Nucleus accumbens (tissue), 56 donors: Measurements from ENCODE around the gene AFM.

Experiments used
- DNase-seq, 56 donors: peaks; one replicate each; lab custom pipeline; 2025; lab: John Stamatoyannopoulos, UW

The AFM gene, protein sequence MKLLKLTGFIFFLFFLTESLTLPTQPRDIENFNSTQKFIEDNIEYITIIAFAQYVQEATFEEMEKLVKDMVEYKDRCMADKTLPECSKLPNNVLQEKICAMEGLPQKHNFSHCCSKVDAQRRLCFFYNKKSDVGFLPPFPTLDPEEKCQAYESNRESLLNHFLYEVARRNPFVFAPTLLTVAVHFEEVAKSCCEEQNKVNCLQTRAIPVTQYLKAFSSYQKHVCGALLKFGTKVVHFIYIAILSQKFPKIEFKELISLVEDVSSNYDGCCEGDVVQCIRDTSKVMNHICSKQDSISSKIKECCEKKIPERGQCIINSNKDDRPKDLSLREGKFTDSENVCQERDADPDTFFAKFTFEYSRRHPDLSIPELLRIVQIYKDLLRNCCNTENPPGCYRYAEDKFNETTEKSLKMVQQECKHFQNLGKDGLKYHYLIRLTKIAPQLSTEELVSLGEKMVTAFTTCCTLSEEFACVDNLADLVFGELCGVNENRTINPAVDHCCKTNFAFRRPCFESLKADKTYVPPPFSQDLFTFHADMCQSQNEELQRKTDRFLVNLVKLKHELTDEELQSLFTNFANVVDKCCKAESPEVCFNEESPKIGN

DNA sequence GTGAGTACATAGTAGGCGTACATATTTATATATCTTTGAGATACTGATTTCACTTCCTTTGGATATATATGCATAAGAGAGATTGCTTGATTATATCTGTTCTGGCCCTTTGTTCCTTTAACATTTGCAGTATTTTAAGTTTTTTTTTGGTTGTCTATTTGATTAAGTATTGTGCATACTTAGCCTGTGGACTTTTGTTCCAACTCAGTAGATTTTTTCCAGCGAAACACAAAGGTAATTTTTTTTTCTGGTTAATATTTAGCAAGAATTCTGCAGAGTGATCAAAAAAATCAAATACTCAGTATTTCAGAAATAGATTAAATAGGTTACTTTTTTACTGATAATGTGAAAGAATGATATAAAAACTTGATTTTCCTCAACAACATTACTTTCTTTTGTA, at the start of gene AFM:
Gene AFM, plus strand, starts transcription at position 388 of the 400 bp plus-strand sequence. CDS start 31 bp downstream, outside the sequence.
- DNase-seq, result no peak

DNA sequence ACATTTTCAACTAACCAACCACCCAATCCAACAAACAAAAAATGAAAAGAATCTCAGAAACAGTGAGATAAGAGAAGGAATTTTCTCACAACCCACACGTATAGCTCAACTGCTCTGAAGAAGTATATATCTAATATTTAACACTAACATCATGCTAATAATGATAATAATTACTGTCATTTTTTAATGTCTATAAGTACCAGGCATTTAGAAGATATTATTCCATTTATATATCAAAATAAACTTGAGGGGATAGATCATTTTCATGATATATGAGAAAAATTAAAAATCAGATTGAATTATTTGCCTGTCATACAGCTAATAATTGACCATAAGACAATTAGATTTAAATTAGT, 49.8 kb upstream of the AFM start:
- no peak for DNase-seq

DNA sequence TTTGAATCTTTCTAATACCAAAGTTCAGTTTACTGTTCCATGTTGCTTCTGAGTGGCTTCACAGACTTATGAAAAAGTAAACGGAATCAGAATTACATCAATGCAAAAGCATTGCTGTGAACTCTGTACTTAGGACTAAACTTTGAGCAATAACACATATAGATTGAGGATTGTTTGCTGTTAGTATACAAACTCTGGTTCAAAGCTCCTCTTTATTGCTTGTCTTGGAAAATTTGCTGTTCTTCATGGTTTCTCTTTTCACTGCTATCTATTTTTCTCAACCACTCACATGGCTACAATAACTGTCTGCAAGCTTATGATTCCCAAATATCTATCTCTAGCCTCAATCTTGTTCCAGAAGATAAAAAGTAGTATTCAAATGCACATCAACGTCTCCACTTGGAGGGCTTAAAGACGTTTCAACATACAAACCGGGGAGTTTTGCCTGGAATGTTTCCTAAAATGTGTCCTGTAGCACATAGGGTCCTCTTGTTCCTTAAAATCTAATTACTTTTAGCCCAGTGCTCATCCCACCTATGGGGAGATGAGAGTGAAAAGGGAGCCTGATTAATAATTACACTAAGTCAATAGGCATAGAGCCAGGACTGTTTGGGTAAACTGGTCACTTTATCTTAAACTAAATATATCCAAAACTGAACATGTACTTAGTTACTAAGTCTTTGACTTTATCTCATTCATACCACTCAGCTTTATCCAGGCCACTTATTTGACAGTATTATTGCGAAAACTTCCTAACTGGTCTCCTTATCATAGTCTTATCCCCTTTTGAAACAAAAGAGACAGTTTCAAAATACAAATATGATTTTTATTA, 49.2 kb upstream of the AFM start:
- DNase-seq, result no peak

DNA sequence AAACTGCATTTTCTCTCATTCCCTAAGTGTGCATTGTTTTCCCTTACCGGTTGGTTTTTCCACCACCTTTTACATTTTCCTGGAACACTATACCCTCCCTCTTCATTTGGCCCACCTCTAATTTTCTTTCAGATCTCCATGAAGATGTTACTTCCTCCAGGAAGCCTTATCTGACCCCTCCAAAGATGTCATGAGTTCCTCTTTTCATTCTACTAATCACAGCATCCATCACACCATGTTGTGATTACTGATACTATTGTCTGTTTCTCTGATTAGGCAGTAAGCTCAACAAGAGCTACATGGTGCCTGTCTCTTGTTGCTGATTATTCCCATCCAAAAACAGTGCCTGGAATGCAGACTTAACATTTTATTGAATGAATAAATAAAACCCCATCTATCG, 48.4 kb upstream of the AFM start:
- DNase-seq, result no peak

DNA sequence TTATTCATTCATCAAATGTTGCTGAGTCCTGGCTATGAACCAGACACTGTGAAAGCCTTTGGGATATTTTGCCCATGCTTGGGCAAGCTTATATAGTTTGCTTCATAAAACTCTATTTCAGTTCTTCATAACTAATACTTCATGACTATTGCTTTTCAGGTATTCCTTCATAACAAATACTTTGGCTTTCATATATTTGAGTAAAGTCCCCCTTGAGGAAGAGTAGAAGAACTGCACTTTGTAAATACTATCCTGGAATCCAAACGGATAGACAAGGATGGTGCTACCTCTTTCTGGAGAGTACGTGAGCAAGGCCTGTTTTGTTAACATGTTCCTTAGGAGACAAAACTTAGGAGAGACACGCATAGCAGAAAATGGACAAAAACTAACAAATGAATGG, 47.2 kb upstream of the AFM start:
- no peak for DNase-seq

DNA sequence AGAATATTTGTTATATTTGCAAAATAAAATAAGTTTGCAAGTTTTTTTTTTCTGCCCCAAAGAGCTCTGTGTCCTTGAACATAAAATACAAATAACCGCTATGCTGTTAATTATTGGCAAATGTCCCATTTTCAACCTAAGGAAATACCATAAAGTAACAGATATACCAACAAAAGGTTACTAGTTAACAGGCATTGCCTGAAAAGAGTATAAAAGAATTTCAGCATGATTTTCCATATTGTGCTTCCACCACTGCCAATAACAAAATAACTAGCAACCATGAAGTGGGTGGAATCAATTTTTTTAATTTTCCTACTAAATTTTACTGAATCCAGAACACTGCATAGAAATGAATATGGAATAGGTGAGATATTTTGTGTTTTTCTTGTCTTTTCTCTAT, 45.6 kb upstream of the AFM start, which contains the start of gene AFP:
Gene AFP, plus strand, starts transcription at position 238 of the 400 bp plus-strand sequence. Its CDS starts 42 bp downstream, at position 280.
- no peak for DNase-seq

DNA sequence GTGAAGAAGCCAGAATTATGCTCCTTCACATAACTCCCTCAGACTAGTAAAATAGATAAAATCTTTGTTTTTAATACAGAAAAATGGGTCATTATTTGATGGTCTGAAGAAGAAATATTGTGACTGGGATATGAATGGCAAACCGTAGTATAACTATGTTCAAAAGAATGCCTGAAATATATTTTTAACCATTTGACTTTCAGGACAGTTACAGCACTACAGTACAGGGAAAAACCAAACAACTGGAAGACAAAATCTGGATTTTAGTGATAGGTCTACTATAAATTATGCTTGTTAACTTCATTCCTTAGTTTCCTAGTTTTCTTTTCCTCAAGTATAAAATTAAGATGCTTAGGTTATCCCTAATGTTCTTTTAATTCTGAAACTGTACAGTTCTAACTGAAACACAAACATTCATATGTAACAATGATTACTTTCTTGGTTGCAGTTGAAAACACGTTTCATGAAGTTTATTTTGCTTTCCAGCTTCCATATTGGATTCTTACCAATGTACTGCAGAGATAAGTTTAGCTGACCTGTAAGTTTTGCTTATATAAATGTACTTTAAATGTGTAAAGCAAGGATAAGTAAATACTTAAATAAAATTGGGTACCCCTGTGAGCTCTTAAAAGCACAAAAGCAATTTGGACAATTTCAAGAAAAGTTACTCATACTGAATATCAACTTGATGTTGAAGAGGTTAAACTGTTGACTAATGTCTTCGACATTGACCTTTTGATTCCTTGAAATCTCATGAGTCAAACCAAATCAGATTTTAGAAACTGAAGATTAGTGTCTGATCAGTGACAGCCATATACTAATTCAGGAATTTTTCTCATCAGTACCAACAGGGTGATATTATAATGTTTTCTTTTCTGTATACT, 44.6 kb upstream of the AFM start:
- no peak for DNase-seq

DNA sequence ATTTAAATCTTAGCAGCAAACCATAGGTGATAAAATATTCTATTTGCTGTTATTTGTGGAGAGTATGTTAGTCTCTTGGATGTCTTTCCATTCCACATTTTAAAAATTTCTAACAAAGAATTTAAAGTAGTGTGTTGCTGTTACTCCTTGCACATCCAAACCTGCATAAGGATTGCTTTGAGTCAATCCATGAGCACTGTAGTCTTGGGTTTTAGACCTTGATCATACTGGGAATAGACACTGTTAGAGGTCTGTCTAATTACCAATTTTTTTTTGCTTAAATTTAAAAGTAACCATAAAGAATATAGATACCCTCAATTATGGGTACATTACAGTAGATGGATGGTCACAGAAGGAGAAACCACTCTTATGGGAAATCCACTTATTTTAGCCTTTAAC, 44.0 kb upstream of the AFM start:
- DNase-seq, result no peak

DNA sequence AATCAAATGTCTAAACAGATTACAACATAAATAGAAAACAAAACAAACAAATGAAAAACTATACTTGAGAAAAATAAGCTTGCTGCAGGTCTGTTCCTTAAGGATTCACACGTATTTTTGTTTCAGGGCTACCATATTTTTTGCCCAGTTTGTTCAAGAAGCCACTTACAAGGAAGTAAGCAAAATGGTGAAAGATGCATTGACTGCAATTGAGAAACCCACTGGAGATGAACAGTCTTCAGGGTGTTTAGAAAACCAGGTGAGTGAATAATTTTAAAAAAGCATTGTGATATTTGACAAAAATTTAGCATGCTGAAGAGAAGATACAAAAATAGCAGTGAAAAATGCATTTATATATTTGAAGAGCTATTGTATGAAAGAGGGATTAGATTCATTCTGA, 43.5 kb upstream of the AFM start:
- DNase-seq, result no peak

DNA sequence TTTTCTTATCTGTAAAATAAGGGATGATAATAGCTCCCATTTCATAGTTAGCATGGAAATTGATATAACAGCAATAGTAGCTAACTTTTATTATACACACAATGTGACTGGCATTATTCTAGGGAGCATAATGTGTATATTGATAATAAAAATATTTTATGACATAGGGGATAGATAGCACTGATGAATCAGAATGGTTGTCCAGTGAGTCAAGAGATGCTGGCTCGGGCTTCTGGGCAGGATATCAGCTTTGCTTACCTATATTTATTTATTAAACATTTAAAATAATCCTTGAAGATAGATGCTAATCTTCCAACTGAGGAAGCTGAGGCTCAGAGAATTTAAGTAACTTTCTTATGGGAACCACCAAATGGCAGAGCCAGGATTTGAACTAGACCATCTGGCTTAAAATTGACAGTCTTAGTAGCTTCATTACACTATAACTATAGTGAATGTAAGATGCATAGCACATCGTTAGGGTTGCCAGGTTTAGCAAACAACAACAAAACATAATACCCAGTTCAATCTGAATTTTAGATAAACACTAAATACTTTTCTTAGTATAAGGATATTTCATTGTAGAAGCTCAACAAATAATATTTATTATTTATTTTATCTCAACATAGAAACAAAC, 42.8 kb upstream of the AFM start:
- no peak for DNase-seq

DNA sequence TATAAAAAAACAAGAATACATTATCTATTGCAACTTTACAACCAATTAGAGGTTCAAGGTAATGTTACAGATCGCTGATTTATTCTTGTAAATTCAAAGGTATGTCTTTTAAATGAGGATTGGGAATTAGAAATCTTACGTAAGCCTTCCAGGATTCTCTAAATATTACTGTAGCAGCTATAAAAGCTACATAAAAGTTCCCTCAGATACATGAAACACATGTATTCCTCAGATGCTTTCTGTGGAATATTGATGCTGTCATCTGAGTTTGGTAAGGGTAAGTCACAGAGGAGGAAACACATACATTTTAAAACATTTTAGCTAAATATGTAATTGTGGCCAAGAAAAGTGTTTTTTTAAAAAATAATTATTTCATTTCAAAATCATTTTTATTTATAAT, 42.1 kb upstream of the AFM start:
- no peak for DNase-seq

DNA sequence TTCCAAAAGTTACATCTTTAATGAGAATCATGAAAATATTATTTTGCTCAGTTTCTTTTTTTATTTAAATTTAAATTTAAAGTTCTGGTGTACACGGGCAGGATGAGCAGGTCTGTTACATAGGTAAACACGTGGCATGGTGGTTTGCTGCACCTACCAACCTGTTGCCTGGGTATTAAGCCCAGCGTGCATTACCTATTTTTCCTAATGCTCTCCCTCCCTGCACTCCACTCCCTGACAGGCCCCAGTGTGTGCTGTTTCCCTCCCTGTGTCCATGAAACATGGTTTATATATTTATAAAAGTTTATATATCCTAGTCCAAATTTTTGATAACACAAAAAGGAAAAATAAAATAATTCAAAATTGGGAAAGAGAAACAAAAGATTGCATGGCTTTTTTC, 41.6 kb upstream of the AFM start:
- no peak for DNase-seq

DNA sequence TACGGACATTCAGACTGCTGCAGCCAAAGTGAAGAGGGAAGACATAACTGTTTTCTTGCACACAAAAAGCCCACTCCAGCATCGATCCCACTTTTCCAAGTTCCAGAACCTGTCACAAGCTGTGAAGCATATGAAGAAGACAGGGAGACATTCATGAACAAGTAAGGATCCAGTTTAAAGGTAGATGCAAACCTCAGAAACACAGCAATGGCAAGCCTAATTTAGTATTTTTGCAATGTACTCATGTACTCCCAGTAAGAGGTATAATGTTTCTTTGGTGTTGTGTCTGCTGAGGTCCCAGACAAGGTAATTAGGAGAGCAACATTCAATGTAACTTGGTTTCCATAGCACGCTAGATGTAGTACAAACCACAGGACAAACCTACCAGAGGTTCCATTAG, 40.9 kb upstream of the AFM start:
- DNase-seq, result no peak

DNA sequence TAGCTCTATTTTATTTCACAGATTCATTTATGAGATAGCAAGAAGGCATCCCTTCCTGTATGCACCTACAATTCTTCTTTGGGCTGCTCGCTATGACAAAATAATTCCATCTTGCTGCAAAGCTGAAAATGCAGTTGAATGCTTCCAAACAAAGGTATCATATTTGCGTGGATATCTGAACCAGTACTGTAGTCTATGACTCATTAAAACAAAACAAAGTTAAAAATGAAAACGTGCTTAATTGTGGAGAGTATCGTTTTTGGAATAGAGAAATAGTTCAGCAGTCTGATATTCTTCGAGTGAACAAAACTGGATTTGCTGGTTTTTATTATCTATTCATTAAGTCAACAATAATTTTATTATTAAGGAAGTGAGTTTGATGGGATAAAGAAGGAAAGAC, 39.3 kb upstream of the AFM start:
- no peak for DNase-seq

DNA sequence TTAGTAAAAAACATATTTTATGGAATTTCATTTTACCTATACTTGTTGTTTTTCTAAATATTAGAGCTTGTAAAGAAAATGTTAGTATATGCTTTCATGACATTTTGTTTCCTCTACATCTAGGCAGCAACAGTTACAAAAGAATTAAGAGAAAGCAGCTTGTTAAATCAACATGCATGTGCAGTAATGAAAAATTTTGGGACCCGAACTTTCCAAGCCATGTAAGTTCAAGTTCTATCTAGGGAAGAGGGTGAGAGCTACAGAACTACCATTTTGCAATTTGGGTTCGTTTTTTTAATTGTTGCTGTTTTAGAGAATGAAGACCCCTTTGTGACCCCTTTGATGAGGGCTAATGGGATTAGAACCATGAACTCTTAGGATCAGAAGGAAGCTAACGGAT, 38.3 kb upstream of the AFM start:
- no peak for DNase-seq

DNA sequence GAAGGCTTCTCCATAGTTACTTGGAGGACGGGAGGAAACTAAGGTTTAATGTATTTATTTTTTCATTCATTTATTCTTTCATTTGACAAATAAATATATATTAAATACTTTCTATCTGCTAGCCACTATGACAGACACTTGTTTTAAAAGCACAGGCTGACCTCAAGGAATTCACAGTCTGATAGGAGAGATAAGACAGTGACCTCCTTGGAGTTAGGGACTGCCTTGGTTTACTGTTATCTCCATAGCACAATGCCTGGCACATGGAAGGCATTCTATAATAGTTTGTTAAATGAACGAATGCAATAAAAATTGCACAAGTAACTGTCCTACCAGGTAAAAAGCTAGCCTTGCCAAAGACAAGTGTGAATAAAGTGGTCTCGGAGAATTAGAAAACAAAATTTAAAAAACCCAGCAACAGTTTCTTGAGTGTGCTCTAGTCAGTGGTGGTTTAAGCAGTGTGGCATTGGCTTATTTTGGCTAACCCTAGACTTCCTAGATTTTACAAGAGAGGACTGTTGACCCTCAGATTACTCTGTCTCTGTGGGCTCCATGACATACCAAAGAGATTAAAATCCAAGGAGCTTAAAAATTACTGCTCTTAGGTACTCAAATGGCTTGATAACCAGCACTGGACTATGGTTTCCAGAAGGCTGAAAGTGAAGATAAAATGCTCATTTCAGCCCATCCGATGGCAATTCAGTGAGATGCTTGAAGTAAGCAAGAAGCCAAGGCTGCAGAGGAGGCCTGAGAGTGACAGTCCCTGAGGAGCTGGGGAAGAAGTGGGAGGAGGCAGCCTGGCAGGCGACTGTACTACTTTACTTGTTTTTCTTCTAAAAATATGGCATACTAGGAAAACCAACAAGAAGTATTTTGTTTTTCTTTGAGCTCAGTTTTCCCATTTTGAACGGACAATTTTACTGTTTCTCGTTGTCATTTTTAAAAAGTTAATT, 35.9 kb upstream of the AFM start:
- no peak for DNase-seq

DNA sequence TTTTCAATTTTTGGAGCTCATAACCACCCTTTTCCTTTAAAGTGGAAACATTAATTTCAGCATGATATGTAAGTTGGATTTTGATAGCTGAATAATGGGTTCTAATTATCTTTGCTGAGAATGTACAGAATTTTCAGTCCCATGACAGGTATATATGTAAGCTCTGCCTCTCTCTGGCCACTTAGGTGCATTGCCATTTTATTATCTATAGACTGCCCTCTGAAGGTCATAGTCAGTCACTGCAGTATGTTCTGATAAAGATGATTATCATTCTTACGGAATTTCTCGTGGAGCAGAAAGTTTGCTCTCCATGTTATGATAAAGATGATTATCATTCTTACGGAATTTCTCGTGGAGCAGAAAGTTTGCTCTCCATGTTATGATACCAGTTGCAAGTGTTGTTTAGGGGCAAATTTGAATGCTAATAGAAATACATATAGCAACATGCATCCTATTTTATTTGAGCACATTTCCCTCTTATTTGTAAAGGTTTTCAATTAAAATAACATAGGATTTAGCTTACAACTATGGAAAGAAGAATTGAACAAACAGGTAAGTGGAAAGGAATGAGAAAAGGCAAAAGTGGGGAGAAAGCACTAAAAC, 35.1 kb upstream of the AFM start:
- DNase-seq, result peak in 2 of 56 donors; percentile 1 to 2

DNA sequence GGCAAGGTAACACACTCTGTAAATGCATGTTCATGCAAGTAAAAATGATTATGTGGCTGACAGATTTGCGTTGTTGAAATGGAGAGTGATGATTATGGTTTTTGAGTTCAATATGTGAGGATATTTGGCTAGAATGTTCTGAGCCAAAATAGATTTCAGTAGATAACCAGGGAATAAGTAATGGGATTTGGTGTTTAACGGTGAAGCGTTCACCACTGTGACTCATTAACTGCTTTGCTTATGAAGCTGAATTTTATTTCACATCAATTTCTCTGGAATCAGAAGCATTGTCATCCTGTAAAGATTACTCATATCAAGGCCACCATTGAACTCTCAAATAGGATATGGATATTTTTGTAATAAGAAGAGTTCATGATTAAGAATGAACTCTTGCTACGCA, 33.9 kb upstream of the AFM start:
- no peak for DNase-seq
